GM19395 (cell line): Measurements from ENCODE around the gene INF2.

Experiments used
- ATAC-seq: cut with Tn5 transposase; IDR thresholded peaks from one replicate; pipeline ENCODE4 v1.9.1; 2021; ENCODE audit warnings: mild to moderate bottlenecking, moderate library complexity; ENCODE audit not compliant: unreplicated experiment

Gene INF2

DNA sequence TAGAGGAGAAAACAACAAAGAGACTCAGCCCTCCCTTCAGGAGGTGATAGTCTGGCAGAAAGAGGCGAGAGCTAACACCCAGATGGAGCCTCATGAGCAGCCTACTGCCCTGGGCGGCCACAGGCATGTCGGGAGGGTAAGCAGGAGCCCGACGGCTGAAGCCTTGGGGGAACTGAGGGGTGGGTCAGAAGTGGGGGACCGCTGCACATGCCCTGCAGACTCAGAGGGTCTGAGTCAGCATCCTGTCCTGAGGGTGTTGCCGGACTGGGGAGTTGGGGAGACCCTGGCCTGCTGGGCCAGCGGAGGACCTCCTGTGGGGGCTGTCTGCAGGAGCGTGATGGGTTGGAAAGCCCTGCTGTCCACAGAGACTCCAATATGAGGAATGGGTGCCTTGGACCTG, 15.9 kb upstream of the INF2 start:
- no peak for ATAC-seq

DNA sequence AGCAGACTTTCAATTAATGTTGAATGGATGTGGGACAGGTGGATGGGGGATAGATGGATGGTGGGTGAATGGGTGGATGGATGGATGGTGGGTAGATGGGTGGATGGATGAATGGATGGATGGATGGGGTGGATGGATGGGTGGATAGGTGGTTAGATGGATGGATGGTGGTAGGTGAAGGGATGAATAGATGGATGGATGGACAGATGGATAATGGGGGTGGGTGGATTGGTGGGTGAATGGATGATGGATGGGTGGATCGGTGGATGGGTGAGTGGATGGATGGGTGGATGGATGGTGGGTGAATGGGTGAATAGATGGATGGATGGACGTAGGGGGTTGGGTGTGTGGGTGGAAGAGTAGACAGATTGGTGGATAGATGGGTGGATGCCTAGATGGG, 14.0 kb upstream of the INF2 start:
- no peak for ATAC-seq

- ATAC-seq: no peak
Measured at GRCh38 chr14:104676130-104676693, 13.2 kb upstream of the INF2 start.

- peak; percentile 24 for ATAC-seq
Measured at GRCh38 chr14:104676694-104677511, 12.5 kb upstream of the INF2 start.

DNA sequence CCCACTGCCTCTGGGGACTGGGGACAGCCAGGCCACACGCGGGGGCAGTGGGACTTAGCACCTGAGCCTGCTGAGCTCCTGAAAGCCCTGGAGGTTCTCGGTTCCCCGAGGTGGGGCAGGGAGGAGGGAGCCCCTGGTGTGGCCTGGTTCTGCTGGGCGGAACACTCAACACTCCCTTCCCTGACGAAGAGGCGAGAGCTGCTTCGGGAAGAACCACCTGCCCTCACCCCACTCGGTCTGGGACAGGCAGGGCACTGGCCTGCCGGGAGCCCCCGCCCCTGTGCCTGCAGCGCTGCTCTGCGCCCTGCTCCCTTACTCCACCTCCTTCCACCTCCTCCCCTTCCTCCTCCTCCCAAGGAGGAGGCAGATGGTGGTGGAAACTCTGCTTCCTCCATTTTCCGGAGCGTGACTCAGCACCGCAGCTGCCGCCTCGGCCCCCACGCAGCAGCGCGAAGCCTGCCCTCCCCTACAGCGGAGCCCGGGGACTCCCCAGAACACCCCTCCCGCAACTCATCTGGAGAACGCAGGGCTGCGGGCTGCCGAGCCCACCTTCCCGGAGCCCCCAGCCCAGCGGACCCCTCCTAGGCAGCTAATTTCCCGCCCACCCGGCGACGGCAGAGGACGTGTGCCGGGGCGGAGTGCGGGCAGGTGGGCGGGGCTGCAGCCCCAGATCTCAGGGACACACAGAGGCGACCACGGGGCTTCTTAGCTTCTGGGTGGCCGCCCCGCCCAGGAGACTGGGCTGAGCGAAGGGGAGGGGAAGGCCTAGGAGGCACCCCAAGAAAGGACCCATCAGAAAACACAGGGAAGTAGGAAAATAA, 11.7 kb upstream of the INF2 start:
- ATAC-seq: peak; percentile 56

DNA sequence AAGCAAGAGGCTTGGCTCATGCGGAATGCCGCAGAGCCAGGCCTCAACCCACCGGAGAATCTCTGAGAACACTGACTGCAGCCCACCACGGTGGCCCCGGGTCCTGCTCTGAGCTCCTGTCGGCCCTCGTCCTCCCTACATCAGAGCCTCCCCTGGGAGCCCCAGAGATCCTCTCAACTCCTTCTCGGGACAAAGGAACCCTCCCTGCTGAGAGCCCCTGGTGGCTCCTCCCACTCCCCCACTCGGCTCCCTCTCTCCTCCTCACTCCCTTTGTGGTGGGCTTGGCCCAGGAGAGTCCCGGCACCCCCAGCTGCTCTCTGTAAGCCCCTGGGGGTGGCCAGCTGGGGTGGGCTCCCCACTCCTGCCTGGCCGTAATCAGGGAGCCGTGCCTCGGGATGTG, 11.1 kb upstream of the INF2 start:
- peak; percentile 15 for ATAC-seq

DNA sequence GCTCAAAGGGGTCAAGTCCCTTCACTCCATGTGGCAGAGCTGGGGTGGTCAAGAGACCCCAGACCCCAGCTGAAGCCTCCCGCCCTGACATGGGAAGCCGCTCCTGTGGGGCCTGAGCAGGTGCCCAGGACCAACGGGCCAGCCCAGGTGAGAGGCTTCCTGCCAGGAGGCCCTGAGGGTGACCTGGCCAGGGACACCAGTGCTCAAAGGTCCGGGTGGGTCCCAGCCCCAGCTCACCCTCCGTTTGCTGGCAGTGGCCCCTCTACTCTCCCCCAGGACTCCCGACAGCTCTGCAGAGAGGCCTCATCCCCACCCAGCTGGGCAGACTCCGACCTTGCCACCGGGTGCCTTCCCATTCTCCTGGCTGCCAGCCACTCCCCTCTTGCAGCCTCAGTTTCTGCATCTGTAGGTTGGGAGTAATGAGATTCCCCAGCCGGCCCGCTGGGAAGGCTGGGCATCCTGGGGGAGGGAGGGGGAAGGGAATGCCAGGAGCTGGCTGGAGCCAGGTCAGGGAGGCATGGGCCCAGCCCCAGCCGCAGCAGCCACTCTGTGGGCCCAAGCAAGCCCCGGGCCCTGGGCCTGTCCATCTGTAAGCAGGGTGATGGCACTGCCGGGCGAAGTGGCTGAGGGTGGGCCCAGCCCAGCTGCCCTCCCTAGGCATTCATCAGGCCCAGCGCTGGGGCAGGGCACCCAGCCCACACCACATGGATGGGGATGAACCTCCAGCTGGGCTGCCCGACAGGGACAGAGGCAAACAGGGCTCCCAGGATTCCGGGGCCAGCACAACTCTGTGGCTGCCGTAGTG, 10.3 kb upstream of the INF2 start:
- ATAC-seq: no peak

- ATAC-seq: no peak
Measured at GRCh38 chr14:104680056-104680805, 9.2 kb upstream of the INF2 start.

DNA sequence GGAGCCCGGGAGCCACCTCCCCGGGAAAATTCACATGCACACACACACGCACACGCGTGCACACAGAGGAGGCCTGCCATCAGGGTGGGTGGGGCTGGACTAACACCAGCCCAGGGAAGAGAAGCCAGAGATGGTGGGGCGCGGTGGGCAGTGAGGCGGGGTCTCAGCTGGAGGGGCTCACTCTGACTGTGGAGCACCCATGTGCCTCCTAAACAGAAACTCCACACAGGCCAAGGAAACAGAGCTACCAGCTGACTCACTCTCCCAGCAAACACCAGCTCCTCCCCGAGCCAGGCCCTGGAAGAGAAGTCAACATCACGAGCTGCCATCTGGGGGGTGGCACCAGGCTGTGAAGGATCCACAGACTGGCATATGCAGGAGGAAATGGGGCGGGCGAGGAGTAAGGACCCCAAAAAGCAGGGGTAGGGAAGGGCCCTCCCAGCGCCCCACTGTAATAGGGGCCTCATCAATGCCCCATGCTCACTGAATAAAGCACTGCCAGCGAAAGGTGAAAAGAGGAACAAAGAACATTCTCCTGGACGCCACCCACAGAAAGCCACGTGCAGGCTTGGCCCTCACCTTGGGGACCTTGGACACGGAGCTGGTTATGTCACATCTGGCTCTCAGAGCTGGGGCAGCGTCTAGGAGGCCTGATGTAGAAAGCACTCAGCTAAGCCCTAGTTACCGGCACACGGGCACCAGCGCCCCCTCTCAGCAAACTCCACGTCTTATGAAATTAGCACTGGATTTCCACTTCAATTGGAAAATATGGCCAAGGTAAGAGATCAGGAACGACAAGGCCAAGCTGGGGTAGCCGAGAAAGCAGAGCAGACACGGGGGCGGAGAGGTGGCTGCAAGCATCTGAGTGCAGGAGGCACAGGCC, 8.4 kb upstream of the INF2 start:
- ATAC-seq: no peak

- no peak for ATAC-seq
Measured at GRCh38 chr14:104681689-104682074, 7.7 kb upstream of the INF2 start.

DNA sequence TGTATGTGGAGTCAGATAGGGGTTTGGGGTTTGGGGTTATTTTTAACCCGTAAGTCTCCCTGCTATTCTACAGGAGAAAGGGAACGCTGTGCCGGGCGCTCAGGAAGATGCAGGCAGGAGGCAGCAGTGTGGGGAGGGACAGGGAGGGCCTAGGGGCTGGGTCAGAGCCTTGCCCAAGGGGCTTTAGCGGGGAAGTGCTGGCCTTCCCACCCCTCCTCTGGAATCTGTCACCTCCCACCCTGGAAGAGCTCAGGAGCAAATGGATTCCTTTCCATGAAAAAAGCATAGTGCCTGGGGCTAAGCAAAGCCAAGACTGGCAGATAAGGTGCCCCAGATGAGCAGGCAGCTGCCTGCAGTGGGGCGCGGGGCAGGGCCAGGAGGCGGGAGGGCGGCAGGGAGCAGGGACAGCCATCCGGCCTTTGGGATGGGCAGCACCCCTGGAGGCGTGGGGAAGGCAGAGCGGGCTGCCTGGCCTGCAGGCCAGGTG, 7.3 kb upstream of the INF2 start:
- ATAC-seq: no peak

- ATAC-seq: no peak
Measured at GRCh38 chr14:104683653-104684448, 5.6 kb upstream of the INF2 start.

- ATAC-seq: no peak
Measured at GRCh38 chr14:104684449-104684821, 5.0 kb upstream of the INF2 start.

GRCh38 chr14:104685216-104685997, 4.0 kb upstream of the INF2 start:
- no peak for ATAC-seq

GRCh38 chr14:104685998-104686610, 3.3 kb upstream of the INF2 start:
- ATAC-seq: no peak

GRCh38 chr14:104686624-104687517, 2.5 kb upstream of the INF2 start:
- no peak for ATAC-seq
